IMR-90 (cell line): Measurements from ENCODE around the gene CELSR1. TPM values are rescaled to one million over a fixed set of nuclear protein-coding genes. Genes with fewer than 3 reads are reported as not detected.

Experiments
- ATAC-seq: fragments of 200-7000 bp; cut with Tn5 transposase; 2 replicates; pipeline ENCODE4 v1.9.1; 2020; ENCODE audit warnings: low read depth, mild to moderate bottlenecking, moderate library complexity
- BruUV-seq: library from RNA; stranded (reverse); fragments of 400-500 nt; replicated peaks from 2 replicates; lab custom pipeline; 2021; lab: Mats Ljungman, UMichigan
- CTCF ChIA-PET: fragments of 300-600 bp; formaldehyde crosslinking; extraction: SDS; loops from one replicate; lab custom pipeline; 2021; ENCODE audit warnings: antibody characterized with exemption; lab: Yijun Ruan, JAX
- POLR2A ChIA-PET: fragments of 300-600 bp; sonication (Branson Sonifier 250); formaldehyde crosslinking; loops from one replicate; lab custom pipeline; 2022; ENCODE audit warnings: antibody characterized with exemption; ENCODE audit not compliant: unreplicated experiment; lab: Charles Lee
- DNase-seq: peaks from one replicate; pipeline ENCODE4 v3.0.0; 2013
- H2AFZ ChIP-seq: replicated peaks from 2 replicates; pipeline ENCODE3; 2013; ENCODE audit warnings: low read length, mild to moderate bottlenecking; ENCODE audit not compliant: poor library complexity
- H2AK5ac ChIP-seq: 2 replicates; pipeline ENCODE4 v1.6.1; 2013; ENCODE audit warnings: low read depth, low read length, inconsistent platforms
- H2AK9ac ChIP-seq: replicated peaks from 2 replicates; pipeline ENCODE3; 2013; ENCODE audit warnings: mild to moderate bottlenecking, low read depth, low read length, moderate library complexity; ENCODE audit not compliant: poor library complexity
- H2BK120ac ChIP-seq: 2 replicates; pipeline ENCODE4 v1.6.1; 2013; ENCODE audit warnings: low read depth, low read length, inconsistent platforms
- H2BK15ac ChIP-seq: 3 replicates; pipeline ENCODE4 v1.6.1; 2013; ENCODE audit warnings: low read depth, low read length, inconsistent platforms
- H2BK20ac ChIP-seq: 2 replicates; pipeline ENCODE4 v1.6.1; 2013; ENCODE audit warnings: low read depth, mild to moderate bottlenecking, inconsistent platforms, low read length, moderate library complexity
- H2BK5ac ChIP-seq: 2 replicates; pipeline ENCODE4 v1.6.1; 2013; ENCODE audit warnings: mild to moderate bottlenecking, low read depth, low read length, inconsistent platforms; ENCODE audit not compliant: poor library complexity, severe bottlenecking
- H3K14ac ChIP-seq: replicated peaks from 2 replicates; pipeline ENCODE4 v1.6.1; 2013; ENCODE audit warnings: low read depth, low read length, inconsistent platforms
- H3K18ac ChIP-seq: 2 replicates; pipeline ENCODE4 v1.6.1; 2013; ENCODE audit warnings: low read depth, low read length, control low read depth
- H3K23ac ChIP-seq: 2 replicates; pipeline ENCODE4 v1.6.1; 2013; ENCODE audit warnings: low read depth, low read length, inconsistent platforms
- H3K27ac ChIP-seq: 2 replicates; pipeline ENCODE4 v1.5.1; 2013; ENCODE audit warnings: mild to moderate bottlenecking, control low read depth, low read length; ENCODE audit not compliant: insufficient read depth
- H3K27me3 ChIP-seq: 2 replicates; pipeline ENCODE4 v1.6.1; 2013; ENCODE audit warnings: low read length; ENCODE audit not compliant: control insufficient read depth, insufficient read depth
- H3K36me3 ChIP-seq: 2 replicates; pipeline ENCODE4 v1.6.1; 2013; ENCODE audit warnings: low read length, mixed read lengths; ENCODE audit not compliant: control insufficient read depth, insufficient read depth
- H3K4ac ChIP-seq: 2 replicates; pipeline ENCODE4 v1.6.1; 2013; ENCODE audit warnings: low read depth, low read length, inconsistent platforms
- H3K4me1 ChIP-seq: 2 replicates; pipeline ENCODE4 v1.6.1; 2013; ENCODE audit warnings: low read length, mixed read lengths; ENCODE audit not compliant: control insufficient read depth, insufficient read depth
- H3K4me2 ChIP-seq: 2 replicates; pipeline ENCODE4 v1.6.1; 2013; ENCODE audit warnings: low read depth, mild to moderate bottlenecking, control low read depth, low read length, moderate library complexity
- H3K4me3 ChIP-seq: 2 replicates; pipeline ENCODE4 v1.5.1; 2013; ENCODE audit warnings: low read depth, mild to moderate bottlenecking, control low read depth, low read length, moderate library complexity; ENCODE audit not compliant: insufficient read depth
- H3K56ac ChIP-seq: 2 replicates; pipeline ENCODE4 v1.6.1; 2013; ENCODE audit warnings: low read length, inconsistent platforms; ENCODE audit not compliant: insufficient read depth; ENCODE audit errors: extremely low read depth
- H3K79me1 ChIP-seq, 2 experiments: 2 replicates each; pipeline ENCODE4 v1.6.1; 2013; ENCODE audit warnings: low read length in 2 of 2, inconsistent platforms in 1 of 2, low read depth in 1 of 2
- H3K9ac ChIP-seq: 2 replicates; pipeline ENCODE4 v1.6.1; 2013; ENCODE audit warnings: low read depth, low read length, control low read depth
- H3K9me1 ChIP-seq: 2 replicates; pipeline ENCODE4 v1.6.1; 2013; ENCODE audit warnings: low read length, inconsistent platforms; ENCODE audit not compliant: insufficient read depth
- H3K9me3 ChIP-seq: 2 replicates; pipeline ENCODE4 v1.6.1; 2013; ENCODE audit warnings: low read length; ENCODE audit not compliant: control insufficient read depth, insufficient read depth
- H4K20me1 ChIP-seq: 2 replicates; pipeline ENCODE4 v1.6.1; 2013; ENCODE audit warnings: low read length, inconsistent platforms; ENCODE audit not compliant: insufficient read depth
- H4K5ac ChIP-seq: 2 replicates; pipeline ENCODE4 v1.6.1; 2013; ENCODE audit warnings: mild to moderate bottlenecking, low read depth, low read length, control low read depth
- H4K8ac ChIP-seq, 2 experiments: 2 replicates each; pipeline ENCODE4 v1.6.1; 2013; ENCODE audit warnings: low read depth in 2 of 2, low read length in 2 of 2, control low read depth in 1 of 2, inconsistent platforms in 1 of 2
- H4K91ac ChIP-seq: 2 replicates; pipeline ENCODE4 v1.6.1; 2013; ENCODE audit warnings: low read depth, low read length, inconsistent platforms; ENCODE audit not compliant: insufficient read depth
- CEBPB ChIP-seq: IDR thresholded peaks from 2 replicates; pipeline ENCODE4 v1.6.1; 2012; ENCODE audit warnings: low read depth, low read length, improper control_type of control experiment
- FOS ChIP-seq: fragments of 150-350 bp; IDR thresholded peaks from 2 replicates; pipeline ENCODE4 v1.6.1; 2016; ENCODE audit warnings: low read depth, low read length
- MXI1 ChIP-seq: IDR thresholded peaks from 2 replicates; pipeline ENCODE4 v1.6.1; 2012; ENCODE audit warnings: low read depth, mild to moderate bottlenecking, low read length, moderate library complexity, borderline replicate concordance
- WGBS, 2 experiments: methylation state at CpG; one replicate each; pipeline versions ENCODE4 v1.1.5 to v1.1.7; 2013; ENCODE audit warnings: missing lambda C conversion rate in 2 of 2; ENCODE audit not compliant: insufficient read length in 1 of 2; ENCODE audit errors: extremely low coverage in 2 of 2; 5-methylcytosine and 5-hydroxymethylcytosine counted together
- dilution Hi-C: fragments of 300-500 bp; cut with HindIII; formaldehyde crosslinking; loops from one replicate; pipeline ENCODE4 v1.14.3; 2018; ENCODE audit warnings: low sequenced_read_pairs; ENCODE audit not compliant: unreplicated experiment
- in situ Hi-C: fragments of 300-500 bp; cut with MboI; formaldehyde crosslinking; loops from 3 replicates; pipeline ENCODE4 v1.14.3; 2019; ENCODE audit warnings: low sequenced_read_pairs, inconsistent platforms, mixed read lengths
- intact Hi-C: fragments of 100-400 bp; cut with micrococcal nuclease; formaldehyde crosslinking; loops from 2 replicates; pipeline ENCODE4 v1.10.0; 2022
- polyA plus RNA-seq, 3 experiments: library from polyadenylated mRNA; depleted of rRNA; stranded (reverse); fragments of >200 nt; gene quantifications; 2 replicates each; pipeline ENCODE4 v1.2.3, GENCODE V29; 2012; ENCODE audit warnings: low replicate concordance in 1 of 3
- total RNA-seq: library from RNA; depleted of rRNA; stranded (reverse); fragments of >200 nt; gene quantifications from 2 replicates; pipeline ENCODE4 v1.2.3, GENCODE V29; 2012

CELSR1 gene
- total and polyA plus RNA-seq, 2 of the 4 experiments (the other 2 are of a cell fraction): 0.36 to 0.82 TPM

GRCh38 chr22:46467006-46467405 lies 70.4 kb downstream of the CELSR1 start:
- H3K4ac ChIP-seq: no peak overlapping the region
- H2BK5ac ChIP-seq: no peak overlapping the region
- DNase-seq: no peak
- H3K56ac ChIP-seq: no peak overlapping the region
- H3K9me1 ChIP-seq: peaks cover 4% of the 10 kb centered on the region; the same call in 1 of the 2 replicates
- no peak overlapping the region for H4K8ac ChIP-seq
- H2AFZ ChIP-seq: no peak overlapping the region
- no CpG with 5 or more reads among the region's 5 CpGs for WGBS, 2 experiments
- no peaks in the 10 kb centered on the region for H3K79me1 ChIP-seq
- no peak overlapping the region for H2BK15ac ChIP-seq
- no peak overlapping the region for H3K23ac ChIP-seq
- H2BK20ac ChIP-seq: no peak overlapping the region
- ChIA-PET POLR2A (no interaction called here), CTCF (no interaction called here)
- intact Hi-C loops: no loop called here
- no peak overlapping the region for H3K9ac ChIP-seq
- peak; percentile 29; the same call in 1 of the 2 replicates for ATAC-seq
- no peak overlapping the region for H3K14ac ChIP-seq
- no peaks in the 10 kb centered on the region for H3K4me1 ChIP-seq
- H3K18ac ChIP-seq: no peak overlapping the region
- no peak overlapping the region for H4K91ac ChIP-seq
- H4K20me1 ChIP-seq: no peaks in the 10 kb centered on the region
- no peak overlapping the region for H4K5ac ChIP-seq
- H3K9me3 ChIP-seq: no peaks in the 10 kb centered on the region
- no peak overlapping the region for H3K4me2 ChIP-seq
- H3K27ac ChIP-seq: no peak overlapping the region
- H2BK120ac ChIP-seq: no peak overlapping the region
- no peak overlapping the region for H2AK9ac ChIP-seq
- in situ Hi-C loops: no loop called here
- no peak for TF ChIP-seq MXI1
- TF ChIP-seq FOS: no peak
- peak; percentile 63; the same call in 1 of the 2 replicates for TF ChIP-seq CEBPB
- no TSS peak for BruUV-seq
- no peaks in the 10 kb centered on the region for H3K36me3 ChIP-seq
- no peak overlapping the region for H3K4me3 ChIP-seq
- dilution Hi-C loops: no loop called here
- no peak overlapping the region for H2AK5ac ChIP-seq
- H3K27me3 ChIP-seq: peaks cover 3% of the 10 kb centered on the region
